Measurements from ENCODE around the gene GDF2. TPM values are rescaled to one million over a fixed set of nuclear protein-coding genes. Genes with fewer than 3 reads are reported as not detected.

The GDF2 gene
- total RNA-seq, 1 donor from 2014 or later: not detected

- DNase-seq (ENCODE audit: extremely low spot score in 2 of 2): no peak
- Histone ChIP-seq H3K4me1 (no peaks in the 10 kb centered on the region), H3K9me3 (no peaks in the 10 kb centered on the region), H3K27ac (no peak overlapping the region), H3K36me3 (no peaks in the 10 kb centered on the region), H3K27me3 (no peaks in the 10 kb centered on the region), H3K4me3 (no peak overlapping the region)
- intact Hi-C loops (cut with DNase I): no loop called here
- TF ChIP-seq POLR2AphosphoS5 (IDR thresholded peaks at IDR 0.05; ENCODE audit: insufficient read depth in 1 of 2, low read depth in 1 of 2) (no peak), POLR2A (IDR thresholded peaks at IDR 0.05) (no peak)
- TF ChIP-seq, protein P1, sequence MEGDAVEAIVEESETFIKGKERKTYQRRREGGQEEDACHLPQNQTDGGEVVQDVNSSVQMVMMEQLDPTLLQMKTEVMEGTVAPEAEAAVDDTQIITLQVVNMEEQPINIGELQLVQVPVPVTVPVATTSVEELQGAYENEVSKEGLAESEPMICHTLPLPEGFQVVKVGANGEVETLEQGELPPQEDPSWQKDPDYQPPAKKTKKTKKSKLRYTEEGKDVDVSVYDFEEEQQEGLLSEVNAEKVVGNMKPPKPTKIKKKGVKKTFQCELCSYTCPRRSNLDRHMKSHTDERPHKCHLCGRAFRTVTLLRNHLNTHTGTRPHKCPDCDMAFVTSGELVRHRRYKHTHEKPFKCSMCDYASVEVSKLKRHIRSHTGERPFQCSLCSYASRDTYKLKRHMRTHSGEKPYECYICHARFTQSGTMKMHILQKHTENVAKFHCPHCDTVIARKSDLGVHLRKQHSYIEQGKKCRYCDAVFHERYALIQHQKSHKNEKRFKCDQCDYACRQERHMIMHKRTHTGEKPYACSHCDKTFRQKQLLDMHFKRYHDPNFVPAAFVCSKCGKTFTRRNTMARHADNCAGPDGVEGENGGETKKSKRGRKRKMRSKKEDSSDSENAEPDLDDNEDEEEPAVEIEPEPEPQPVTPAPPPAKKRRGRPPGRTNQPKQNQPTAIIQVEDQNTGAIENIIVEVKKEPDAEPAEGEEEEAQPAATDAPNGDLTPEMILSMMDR (IDR thresholded peaks at IDR 0.05): no peak
Observed at GRCh38 chr10:47326927-47327330, 4.7 kb downstream of the GDF2 start.

GRCh38 chr10:47329855-47330254, 7.6 kb downstream of the GDF2 start:
- no peak for TF ChIP-seq POLR2A (IDR thresholded peaks at IDR 0.05)
- DNase-seq (ENCODE audit: extremely low spot score in 2 of 2): no peak
- H3K4me1 ChIP-seq: no peaks in the 10 kb centered on the region
- no peaks in the 10 kb centered on the region for H3K36me3 ChIP-seq
- H3K27me3 ChIP-seq: no peaks in the 10 kb centered on the region
- no peak overlapping the region for H3K27ac ChIP-seq
- H3K9me3 ChIP-seq: no peaks in the 10 kb centered on the region
- intact Hi-C loops (cut with DNase I): no loop called here
- H3K4me3 ChIP-seq: no peak overlapping the region

DNA sequence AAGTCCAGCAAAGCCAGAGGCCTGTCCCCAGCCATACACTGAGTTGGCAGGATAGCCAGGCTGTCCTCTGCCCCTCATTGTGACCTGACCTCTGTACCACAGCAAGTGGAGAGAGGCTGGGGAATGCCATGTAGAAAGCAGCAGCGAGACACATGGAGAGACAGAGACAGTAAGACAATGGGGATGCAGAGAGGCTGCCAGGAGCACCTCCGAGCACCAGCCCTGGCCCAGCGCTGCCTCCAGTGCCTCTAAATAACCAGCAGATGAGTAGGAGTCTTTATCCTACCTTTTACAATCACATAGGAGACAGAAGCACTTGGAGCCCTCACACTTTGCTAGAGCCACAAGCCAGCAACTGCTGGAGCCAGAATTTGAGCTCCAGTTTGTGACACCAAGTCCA, 8.1 kb downstream of the GDF2 start:
- no peak for DNase-seq (ENCODE audit: extremely low spot score in 2 of 2)
- Histone ChIP-seq H3K36me3 (no peaks in the 10 kb centered on the region), H3K27me3 (no peaks in the 10 kb centered on the region), H3K27ac (no peak overlapping the region), H3K9me3 (no peaks in the 10 kb centered on the region), H3K4me3 (no peak overlapping the region), H3K4me1 (no peaks in the 10 kb centered on the region)
- TF ChIP-seq POLR2A (IDR thresholded peaks at IDR 0.05) (no peak), POLR2AphosphoS5 (IDR thresholded peaks at IDR 0.05; ENCODE audit: insufficient read depth in 1 of 2, low read depth in 1 of 2) (no peak)
- TF ChIP-seq, protein P1 (IDR thresholded peaks at IDR 0.05): no peak
- intact Hi-C loops (cut with DNase I): no loop called here

GRCh38 chr10:47330804-47331203, 8.6 kb downstream of the GDF2 start:
- H3K4me1 ChIP-seq: no peaks in the 10 kb centered on the region
- TF ChIP-seq, protein P1 (IDR thresholded peaks at IDR 0.05): no peak
- TF ChIP-seq POLR2A (IDR thresholded peaks at IDR 0.05) (no peak), POLR2AphosphoS5 (IDR thresholded peaks at IDR 0.05; ENCODE audit: insufficient read depth in 1 of 2, low read depth in 1 of 2) (no peak)
- no peaks in the 10 kb centered on the region for H3K9me3 ChIP-seq
- no peak overlapping the region for H3K4me3 ChIP-seq
- intact Hi-C loops (cut with DNase I): no loop called here
- no peaks in the 10 kb centered on the region for H3K27me3 ChIP-seq
- no peaks in the 10 kb centered on the region for H3K36me3 ChIP-seq
- H3K27ac ChIP-seq: no peak overlapping the region
- no peak for DNase-seq (ENCODE audit: extremely low spot score in 2 of 2)

GRCh38 chr10:47331491-47331890, 9.2 kb downstream of the GDF2 start:
- TF ChIP-seq POLR2AphosphoS5 (IDR thresholded peaks at IDR 0.05; ENCODE audit: insufficient read depth in 1 of 2, low read depth in 1 of 2): no peak
- TF ChIP-seq, protein P1 (IDR thresholded peaks at IDR 0.05): no peak
- TF ChIP-seq POLR2A (IDR thresholded peaks at IDR 0.05): no peak
- Histone ChIP-seq H3K36me3 (no peaks in the 10 kb centered on the region), H3K27ac (no peak overlapping the region), H3K9me3 (no peaks in the 10 kb centered on the region), H3K4me1 (no peaks in the 10 kb centered on the region), H3K4me3 (no peak overlapping the region), H3K27me3 (no peaks in the 10 kb centered on the region)
- intact Hi-C loops (cut with DNase I): no loop called here
- no peak for DNase-seq (ENCODE audit: extremely low spot score in 2 of 2)

DNA sequence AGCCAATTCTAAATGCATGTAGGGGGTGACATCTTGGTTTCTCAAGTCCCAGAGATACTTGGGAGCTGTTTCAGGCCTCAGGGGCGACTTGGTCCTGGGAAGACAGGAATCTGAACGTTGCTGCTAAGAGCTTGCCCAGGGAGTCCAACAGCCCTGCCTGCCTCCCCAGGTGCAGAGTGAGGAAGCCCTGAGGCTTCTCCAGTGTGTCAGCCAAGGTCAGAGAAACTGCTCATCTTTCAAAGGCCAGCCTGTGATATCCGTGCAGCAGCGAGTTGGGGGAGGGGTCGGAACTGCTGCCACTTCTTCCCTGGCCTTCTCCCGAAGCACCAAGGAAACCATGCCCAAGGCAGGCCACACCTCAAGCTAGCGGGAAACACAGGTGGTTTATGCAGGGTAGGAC, 9.7 kb downstream of the GDF2 start:
- intact Hi-C loops (cut with DNase I): no loop called here
- no peaks in the 10 kb centered on the region for H3K27me3 ChIP-seq
- H3K4me1 ChIP-seq: no peaks in the 10 kb centered on the region
- no peak for TF ChIP-seq POLR2AphosphoS5 (IDR thresholded peaks at IDR 0.05; ENCODE audit: insufficient read depth in 1 of 2, low read depth in 1 of 2)
- TF ChIP-seq POLR2A (IDR thresholded peaks at IDR 0.05): no peak
- TF ChIP-seq, protein P1 (IDR thresholded peaks at IDR 0.05): no peak
- no peaks in the 10 kb centered on the region for H3K36me3 ChIP-seq
- no peak for DNase-seq (ENCODE audit: extremely low spot score in 2 of 2)
- H3K9me3 ChIP-seq: no peaks in the 10 kb centered on the region
- no peak overlapping the region for H3K27ac ChIP-seq
- H3K4me3 ChIP-seq: no peak overlapping the region

Data from vagina (tissue), 2 donors.